ENCODE data around the gene CHD9NB. TPM values are rescaled to one million over a fixed set of nuclear protein-coding genes. Genes with fewer than 3 reads are reported as not detected.

Gene CHD9NB
- total RNA-seq, 1 experiment from 2014 or later = 6.4 TPM

DNA sequence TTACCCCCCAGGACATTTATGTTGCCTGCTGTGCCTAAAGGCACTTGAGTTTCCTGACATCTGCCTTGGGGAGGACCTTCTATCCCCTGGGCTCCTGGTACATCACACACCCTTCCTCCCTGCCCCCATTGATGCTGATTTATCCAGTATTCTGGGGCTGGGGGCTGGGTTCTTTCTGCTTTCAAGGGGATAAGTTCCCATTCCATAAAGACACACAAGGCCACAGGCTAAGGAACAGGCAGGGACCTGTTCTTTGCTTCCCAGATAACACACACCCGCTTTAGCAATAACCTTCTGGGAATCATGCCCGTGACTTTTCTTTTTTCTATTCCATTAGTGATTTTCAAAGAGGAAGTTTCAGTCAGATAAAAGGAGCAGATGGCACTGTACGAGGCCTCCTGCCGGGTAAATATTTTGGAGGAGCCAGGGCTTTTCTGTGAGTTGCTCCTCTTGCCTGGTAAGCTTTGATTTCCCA, 32.7 kb upstream of the CHD9NB start:
- BruUV-seq (replicated peaks) = no TSS peak
- no peaks in the 10 kb centered on the region for H3K27me3 Mint-ChIP-seq (ENCODE audit: unreplicated experiment)
- TF ChIP-seq, protein P1, sequence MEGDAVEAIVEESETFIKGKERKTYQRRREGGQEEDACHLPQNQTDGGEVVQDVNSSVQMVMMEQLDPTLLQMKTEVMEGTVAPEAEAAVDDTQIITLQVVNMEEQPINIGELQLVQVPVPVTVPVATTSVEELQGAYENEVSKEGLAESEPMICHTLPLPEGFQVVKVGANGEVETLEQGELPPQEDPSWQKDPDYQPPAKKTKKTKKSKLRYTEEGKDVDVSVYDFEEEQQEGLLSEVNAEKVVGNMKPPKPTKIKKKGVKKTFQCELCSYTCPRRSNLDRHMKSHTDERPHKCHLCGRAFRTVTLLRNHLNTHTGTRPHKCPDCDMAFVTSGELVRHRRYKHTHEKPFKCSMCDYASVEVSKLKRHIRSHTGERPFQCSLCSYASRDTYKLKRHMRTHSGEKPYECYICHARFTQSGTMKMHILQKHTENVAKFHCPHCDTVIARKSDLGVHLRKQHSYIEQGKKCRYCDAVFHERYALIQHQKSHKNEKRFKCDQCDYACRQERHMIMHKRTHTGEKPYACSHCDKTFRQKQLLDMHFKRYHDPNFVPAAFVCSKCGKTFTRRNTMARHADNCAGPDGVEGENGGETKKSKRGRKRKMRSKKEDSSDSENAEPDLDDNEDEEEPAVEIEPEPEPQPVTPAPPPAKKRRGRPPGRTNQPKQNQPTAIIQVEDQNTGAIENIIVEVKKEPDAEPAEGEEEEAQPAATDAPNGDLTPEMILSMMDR (IDR thresholded peaks at IDR 0.05; ENCODE audit: unreplicated experiment) = no peak
- no peaks in the 10 kb centered on the region for H3K36me3 Mint-ChIP-seq (ENCODE audit: insufficient read depth, unreplicated experiment)
- peaks cover 22% of the 10 kb centered on the region for H3K4me1 Mint-ChIP-seq (ENCODE audit: low read depth, unreplicated experiment)
- no peak for DNase-seq
- CTCF ChIA-PET = interaction anchor here (0.9 kb wide), 1 partner anchor 14 kb away, joined by 3 read pairs; no protein-coding TSS in a partner anchor
- intact Hi-C loops (cut with micrococcal nuclease; ENCODE audit: unreplicated experiment) = no loop called here
- no peaks in the 10 kb centered on the region for H3K9me3 Mint-ChIP-seq (ENCODE audit: low read depth, unreplicated experiment)
- H3K4me3 Mint-ChIP-seq (ENCODE audit: low read depth, unreplicated experiment) = no peak overlapping the region
- no peak overlapping the region for H3K27ac Mint-ChIP-seq (ENCODE audit: unreplicated experiment)

DNA sequence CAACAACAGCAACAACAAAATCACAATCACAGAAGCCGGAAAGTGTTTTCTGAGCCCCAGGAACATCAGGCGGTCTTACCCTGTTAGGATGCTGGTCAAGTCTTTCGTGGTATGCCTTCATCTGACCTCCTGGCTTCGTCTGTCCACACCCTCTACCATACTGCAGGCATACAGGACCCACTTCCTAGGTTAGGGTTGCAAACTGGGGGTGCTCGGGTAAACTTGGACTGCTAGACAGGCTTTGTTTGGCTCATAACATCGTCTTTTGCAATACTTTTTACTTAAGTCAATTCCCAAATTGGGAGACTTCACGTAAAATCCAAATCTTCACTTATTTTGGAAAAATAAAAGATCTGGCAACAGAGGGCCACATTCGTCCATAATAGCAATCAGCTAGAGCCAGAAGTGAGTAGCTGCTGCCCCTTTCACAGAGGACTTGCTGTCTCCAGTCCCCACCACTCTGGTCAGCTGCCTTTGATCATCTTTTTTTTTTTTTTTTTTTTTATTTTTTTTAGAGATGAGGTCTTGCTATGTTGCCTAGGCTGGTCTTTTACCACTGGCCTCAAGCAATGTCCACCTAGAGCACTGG, 32.1 kb upstream of the CHD9NB start:
- BruUV-seq (replicated peaks) = no TSS peak
- Mint-ChIP-seq H3K4me1 (ENCODE audit: low read depth, unreplicated experiment) (peaks cover 22% of the 10 kb centered on the region), H3K27me3 (ENCODE audit: unreplicated experiment) (no peaks in the 10 kb centered on the region), H3K27ac (ENCODE audit: unreplicated experiment) (no peak overlapping the region), H3K4me3 (ENCODE audit: low read depth, unreplicated experiment) (no peak overlapping the region), H3K36me3 (ENCODE audit: insufficient read depth, unreplicated experiment) (no peaks in the 10 kb centered on the region), H3K9me3 (ENCODE audit: low read depth, unreplicated experiment) (no peaks in the 10 kb centered on the region)
- intact Hi-C loops (cut with micrococcal nuclease; ENCODE audit: unreplicated experiment) = no loop called here
- TF ChIP-seq, protein P1 (IDR thresholded peaks at IDR 0.05; ENCODE audit: unreplicated experiment) = no peak
- DNase-seq = no peak
- CTCF ChIA-PET = no interaction called here

DNA sequence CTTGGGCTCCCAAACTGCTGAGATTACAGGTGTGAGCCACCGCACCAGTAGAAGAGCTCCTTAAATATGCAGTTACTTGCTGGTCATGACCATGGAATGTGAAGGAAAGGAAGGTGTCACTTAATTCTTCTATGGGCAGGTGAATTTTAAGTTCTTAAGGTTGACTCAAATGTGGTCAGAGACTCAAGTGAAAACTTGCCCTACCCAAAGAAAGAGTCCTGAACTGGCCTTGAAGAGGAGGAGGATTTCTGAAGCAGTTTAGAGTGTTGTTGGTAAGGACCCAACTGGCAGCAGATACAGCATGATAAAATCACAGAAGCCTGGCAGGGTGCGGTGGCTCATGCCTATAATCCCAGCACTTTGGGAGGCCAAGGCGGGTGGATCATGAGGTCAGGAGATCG, 31.4 kb upstream of the CHD9NB start:
- no peaks in the 10 kb centered on the region for H3K9me3 Mint-ChIP-seq (ENCODE audit: low read depth, unreplicated experiment)
- no peak for DNase-seq
- CTCF ChIA-PET = interaction anchor here (0.6 kb wide), 2 partner anchors 12 to 814 kb away, joined by 4 to 5 read pairs; no protein-coding TSS in a partner anchor
- peak overlapping the region; percentile 1 for H3K27ac Mint-ChIP-seq (ENCODE audit: unreplicated experiment)
- TF ChIP-seq, protein P1 (IDR thresholded peaks at IDR 0.05; ENCODE audit: unreplicated experiment) = no peak
- intact Hi-C loops (cut with micrococcal nuclease; ENCODE audit: unreplicated experiment) = no loop called here
- no peak overlapping the region for H3K4me3 Mint-ChIP-seq (ENCODE audit: low read depth, unreplicated experiment)
- no peaks in the 10 kb centered on the region for H3K36me3 Mint-ChIP-seq (ENCODE audit: insufficient read depth, unreplicated experiment)
- BruUV-seq (replicated peaks) = no TSS peak
- no peaks in the 10 kb centered on the region for H3K27me3 Mint-ChIP-seq (ENCODE audit: unreplicated experiment)
- H3K4me1 Mint-ChIP-seq (ENCODE audit: low read depth, unreplicated experiment) = peaks cover 22% of the 10 kb centered on the region

DNA sequence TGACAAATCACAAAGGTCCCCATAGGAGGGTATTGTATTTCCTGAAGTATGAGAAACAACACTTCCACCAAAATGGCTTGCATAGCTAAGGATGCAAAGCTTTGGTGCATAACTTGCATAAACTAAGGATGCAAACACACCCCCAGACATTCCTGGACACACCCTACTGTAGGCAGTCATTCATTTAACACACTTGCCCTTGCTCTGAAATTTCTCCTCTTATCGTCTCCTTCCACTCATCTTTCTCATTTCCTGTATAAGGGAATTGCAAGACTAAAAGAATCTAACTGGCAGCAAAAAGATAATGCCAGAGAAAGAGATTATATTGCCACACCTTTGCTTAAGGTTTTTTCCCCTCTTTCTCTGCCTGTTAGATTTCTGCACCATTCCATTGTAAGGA, 30.4 kb upstream of the CHD9NB start:
- Mint-ChIP-seq H3K4me3 (ENCODE audit: low read depth, unreplicated experiment) (no peak overlapping the region), H3K36me3 (ENCODE audit: insufficient read depth, unreplicated experiment) (no peaks in the 10 kb centered on the region), H3K9me3 (ENCODE audit: low read depth, unreplicated experiment) (no peaks in the 10 kb centered on the region), H3K27me3 (ENCODE audit: unreplicated experiment) (no peaks in the 10 kb centered on the region), H3K4me1 (ENCODE audit: low read depth, unreplicated experiment) (peaks cover 22% of the 10 kb centered on the region), H3K27ac (ENCODE audit: unreplicated experiment) (no peak overlapping the region)
- no TSS peak for BruUV-seq (replicated peaks)
- CTCF ChIA-PET = no interaction called here
- TF ChIP-seq, protein P1 (IDR thresholded peaks at IDR 0.05; ENCODE audit: unreplicated experiment) = no peak
- intact Hi-C loops (cut with micrococcal nuclease; ENCODE audit: unreplicated experiment) = no loop called here
- DNase-seq = no peak

Measured in Calu3 (cell line).